ENCODE measurements around the gene CYLD.

The CYLD gene

DNA sequence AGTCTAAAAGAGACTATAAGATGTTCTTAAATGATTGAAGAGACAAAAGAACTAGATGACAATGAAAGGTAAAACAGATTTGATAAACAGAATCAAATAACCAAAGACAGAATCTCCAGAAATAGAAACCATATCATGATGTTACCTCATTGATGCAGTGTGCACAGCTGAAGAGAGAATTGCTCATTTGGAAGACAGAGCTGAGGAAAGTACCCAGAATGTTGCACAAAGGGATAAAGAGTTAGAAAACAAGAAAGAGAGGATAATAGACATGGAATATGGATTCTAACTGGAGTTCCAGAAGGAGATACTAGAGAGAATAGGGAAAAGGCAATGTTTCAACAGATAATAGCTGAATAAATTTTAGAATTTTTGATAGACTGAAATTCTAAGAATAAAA lies 47.9 kb downstream of the CYLD start:
- DNase-seq = no peak

DNA sequence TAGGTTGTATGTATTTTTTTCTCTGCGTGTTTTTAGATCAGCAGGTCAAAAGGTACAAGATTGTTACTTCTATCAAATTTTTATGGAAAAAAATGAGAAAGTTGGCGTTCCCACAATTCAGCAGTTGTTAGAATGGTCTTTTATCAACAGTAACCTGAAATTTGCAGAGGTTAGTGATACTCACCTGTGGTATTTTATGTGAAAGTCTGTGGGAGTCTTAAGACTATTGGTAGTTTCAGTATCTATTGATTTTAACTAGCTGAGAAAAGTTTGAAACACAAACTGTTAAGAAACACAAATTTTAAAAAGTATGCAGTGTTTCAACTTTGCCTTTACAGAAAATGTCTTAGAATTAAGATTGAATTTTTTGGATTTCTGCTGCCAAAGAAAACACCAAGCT lies 49.6 kb downstream of the CYLD start:
- DNase-seq = no peak

GRCh38 chr16:50796829-50797228 lies 54.9 kb downstream of the CYLD start:
- no peak for DNase-seq

DNA sequence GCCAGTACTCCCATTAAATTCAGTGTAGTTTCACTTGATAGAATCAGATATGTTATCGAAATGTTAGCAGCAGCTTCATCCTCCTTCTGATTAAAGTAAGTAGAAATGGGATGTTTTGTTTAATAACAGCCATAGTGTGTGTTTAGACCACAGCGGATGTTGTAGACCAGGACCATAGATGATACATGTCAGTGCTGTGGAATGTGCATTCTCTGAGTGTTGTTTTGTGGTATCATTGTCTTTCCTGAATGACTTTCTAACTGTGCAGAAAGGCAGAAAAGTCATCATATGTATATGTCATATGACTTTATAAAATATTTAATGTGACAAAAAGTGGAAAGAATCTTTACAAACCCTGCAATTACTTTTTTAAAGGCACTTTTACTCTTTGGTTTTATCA lies 55.6 kb downstream of the CYLD start:
- DNase-seq = no peak

DNA sequence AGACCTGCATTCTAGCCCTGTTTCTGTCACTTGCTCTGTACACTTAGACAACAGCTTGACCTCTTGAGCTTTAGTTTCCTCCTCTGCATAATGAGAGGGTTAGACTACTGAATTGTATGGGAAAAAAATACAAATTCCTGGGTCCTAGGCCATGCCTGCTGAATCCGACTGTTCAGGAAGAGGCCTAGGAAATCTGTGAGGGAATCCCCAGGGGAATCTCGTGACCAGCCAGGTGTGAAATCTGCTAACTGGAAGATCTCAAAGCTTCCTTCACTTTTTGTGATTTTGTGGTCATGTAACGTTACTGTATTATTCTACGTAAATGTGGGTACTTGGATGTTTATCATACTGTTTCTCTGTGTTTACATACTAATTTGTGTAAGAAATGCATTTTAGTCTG lies 58.2 kb downstream of the CYLD start:
- DNase-seq = no peak

GRCh38 chr16:50801036-50801435 lies 59.1 kb downstream of the CYLD start:
- no peak for DNase-seq

- no peak for DNase-seq
Measured at GRCh38 chr16:50802000-50802399, 60.1 kb downstream of the CYLD start.

GRCh38 chr16:50802961-50803360 lies 61.1 kb downstream of the CYLD start:
- DNase-seq = no peak

DNA sequence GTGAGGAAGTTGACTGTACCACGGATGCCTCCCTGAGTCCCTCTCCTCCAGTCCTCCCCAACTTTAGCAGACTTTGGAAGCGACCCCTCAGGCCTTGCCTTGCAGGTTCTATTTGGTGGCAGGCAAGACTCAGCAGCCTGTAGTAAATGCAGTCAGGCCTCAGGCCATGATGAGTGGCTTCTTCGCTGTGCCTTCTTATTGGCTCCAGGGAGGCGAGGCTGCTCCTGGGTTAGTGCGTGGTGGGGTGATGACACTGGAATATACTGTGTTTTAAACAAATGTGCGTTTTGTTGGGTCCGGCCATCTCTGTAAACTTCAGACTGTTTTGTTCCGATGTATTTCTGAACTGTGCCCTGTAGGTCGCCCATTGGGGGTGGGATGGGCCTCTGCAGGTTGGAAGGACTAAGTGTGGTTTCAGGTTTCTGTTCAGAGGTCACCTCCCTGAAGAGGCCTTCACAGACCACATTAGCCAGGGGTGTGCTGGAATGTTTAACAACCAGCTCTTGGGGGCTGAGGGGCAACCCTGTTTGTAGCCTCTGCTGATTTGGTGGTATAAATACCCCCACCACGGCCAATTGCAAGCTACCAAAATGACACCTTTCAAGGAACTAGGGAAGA lies 62.5 kb downstream of the CYLD start:
- DNase-seq = no peak

- peak; percentile 55 for DNase-seq
Measured at GRCh38 chr16:50806099-50807062, 64.5 kb downstream of the CYLD start.

DNA sequence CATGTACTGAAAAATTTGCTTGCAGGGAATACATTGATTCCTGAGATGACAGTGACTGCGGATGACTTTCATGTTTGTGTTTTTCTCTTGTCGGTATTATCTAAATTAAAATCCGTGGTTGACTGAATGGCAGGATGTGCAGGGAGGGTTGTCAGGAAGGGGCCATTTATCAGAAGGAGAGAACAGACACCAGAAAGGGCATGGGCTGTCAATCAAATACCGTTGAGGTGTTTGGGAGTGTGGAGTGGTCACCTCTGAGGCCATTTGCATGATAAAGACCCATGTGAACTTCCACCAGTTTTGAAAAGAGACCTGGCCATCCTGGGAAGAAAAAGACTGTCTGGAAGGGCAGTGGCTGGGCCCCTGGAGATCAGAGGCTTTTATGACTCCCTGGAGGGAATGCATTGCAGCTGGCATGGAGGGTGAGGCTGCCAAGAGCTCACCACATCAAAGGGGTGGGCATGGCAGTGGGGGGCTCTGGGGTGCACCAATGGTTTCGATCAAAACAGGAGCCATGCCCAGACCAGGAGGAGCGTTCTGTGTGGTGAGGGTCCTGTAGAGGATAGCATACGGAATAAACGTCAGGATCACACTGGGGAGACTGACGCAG lies 67.1 kb downstream of the CYLD start:
- no peak for DNase-seq

GRCh38 chr16:50809561-50809960 lies 67.7 kb downstream of the CYLD start:
- no peak for DNase-seq

GRCh38 chr16:50810241-50810965 lies 68.5 kb downstream of the CYLD start:
- DNase-seq = no peak

GRCh38 chr16:50812046-50812445 lies 70.2 kb downstream of the CYLD start:
- DNase-seq = no peak

DNA sequence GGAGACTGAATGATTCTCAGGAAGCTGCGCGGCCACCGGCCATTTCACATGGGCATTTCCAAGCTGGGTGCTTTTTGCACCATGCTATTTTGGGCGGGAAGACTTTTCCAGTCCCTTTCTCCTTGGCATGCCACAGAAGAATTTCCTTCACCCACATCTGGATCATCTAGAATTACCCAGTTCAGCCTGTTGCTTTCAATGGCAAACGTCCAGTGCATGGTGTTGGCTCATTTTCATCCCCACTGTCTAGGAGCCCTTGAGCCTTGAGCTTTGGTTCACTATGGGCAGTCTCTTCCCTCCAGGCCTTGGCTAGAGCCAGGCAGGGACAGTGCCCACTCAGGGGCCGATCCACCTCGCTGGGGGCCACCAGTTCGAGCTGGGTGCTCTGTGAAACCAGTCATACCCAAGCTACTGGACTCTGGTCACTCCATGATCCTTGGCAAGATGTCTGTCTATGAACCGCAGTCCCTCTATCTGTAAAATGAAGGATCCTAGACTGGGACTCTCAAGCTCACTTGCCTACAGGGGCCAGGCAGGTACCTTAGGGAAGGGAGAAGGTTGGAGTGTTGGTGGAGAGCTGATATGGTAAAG lies 71.1 kb downstream of the CYLD start:
- no peak for DNase-seq

DNA sequence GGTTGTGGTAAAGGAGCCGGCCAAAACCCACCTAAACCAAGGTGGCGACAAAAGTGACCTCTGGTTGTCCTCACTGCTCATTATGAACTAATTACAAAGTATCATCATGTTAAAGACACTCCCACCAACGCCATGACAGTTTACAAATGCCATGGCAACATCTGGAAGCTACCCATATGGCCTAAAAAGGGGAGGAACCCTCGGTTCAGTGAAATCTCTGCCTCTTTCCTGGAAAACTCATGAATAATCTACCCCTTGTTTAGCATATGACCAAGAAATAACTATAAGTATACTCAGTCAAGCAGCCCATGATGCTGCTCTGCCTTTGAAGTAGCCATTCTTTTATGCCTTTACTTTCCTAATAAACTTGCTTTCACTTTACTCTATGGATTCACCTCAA lies 72.2 kb downstream of the CYLD start:
- DNase-seq = no peak

- DNase-seq = no peak
Measured at GRCh38 chr16:50814541-50814940, 72.7 kb downstream of the CYLD start.

DNA sequence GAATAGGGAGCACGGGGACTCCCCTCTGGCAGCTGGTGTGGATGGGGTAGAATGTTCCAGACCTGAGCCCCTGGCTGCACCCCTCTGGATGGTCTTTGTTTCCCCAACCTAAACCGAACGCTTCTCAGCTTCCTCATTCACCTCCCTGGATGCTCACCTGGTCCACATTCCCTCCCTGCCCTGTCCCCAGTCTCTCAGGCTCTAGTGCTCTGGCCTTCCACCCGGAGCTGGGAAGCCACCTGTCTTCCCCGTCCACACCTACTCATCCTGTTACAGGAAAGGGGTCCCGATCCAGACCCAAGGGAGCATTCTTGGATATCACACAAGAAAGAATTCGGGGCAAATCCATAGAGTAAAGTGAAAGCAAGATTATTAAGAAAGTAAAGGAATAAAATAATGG lies 73.5 kb downstream of the CYLD start:
- no peak for DNase-seq

DNA sequence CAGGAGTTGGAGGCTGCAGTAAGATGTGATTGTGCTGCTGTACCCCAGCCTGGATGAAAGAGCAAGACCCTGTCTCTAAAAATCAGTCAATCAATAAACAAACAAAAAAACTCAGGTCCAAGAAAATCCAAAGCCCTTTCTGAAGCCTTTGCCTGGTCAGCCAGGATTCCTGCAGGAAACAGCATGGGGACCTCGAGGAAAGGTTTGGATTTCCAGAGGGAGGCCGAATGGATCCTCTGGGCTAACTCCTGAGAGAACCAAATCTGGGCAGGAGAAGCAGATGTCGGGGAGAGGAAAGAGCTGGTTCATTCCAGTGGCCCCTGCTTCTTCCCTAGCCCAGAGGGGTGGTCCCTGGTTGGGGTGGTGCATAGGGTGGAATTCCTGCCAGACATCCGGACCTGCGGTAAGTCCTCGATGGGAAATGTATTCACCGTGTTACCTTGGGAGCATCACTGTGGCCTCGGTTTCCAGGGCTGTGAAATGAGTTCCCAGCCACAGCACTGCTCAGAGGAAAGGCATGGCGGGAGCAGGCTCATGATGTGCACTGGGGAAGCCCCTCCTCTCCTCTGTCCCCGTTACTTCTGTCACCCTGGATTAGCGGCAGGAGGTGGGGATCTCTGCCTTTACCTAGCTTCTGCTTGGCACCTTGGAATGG lies 75.1 kb downstream of the CYLD start:
- DNase-seq = no peak

GRCh38 chr16:50818380-50818779 lies 76.5 kb downstream of the CYLD start:
- no peak for DNase-seq

DNA sequence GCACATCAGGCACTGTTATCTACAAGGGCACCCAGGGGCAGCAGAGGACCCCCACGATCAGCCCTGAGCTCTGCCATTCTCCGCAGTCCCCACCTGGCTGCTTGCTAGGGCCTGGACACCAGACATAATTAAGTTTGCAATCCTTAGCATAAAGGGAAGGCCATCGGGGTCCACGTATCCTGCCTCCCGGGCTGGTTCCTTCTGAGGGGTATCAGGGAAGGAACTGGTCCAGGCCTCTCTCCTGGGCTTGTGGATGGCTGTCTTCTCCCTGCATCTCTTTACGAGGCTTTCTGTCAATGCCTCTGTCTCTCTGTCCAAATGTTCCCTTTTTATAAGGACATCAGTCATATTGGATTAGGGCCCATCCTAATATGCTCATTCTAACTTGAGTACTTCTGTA lies 77.8 kb downstream of the CYLD start:
- DNase-seq = no peak

DNA sequence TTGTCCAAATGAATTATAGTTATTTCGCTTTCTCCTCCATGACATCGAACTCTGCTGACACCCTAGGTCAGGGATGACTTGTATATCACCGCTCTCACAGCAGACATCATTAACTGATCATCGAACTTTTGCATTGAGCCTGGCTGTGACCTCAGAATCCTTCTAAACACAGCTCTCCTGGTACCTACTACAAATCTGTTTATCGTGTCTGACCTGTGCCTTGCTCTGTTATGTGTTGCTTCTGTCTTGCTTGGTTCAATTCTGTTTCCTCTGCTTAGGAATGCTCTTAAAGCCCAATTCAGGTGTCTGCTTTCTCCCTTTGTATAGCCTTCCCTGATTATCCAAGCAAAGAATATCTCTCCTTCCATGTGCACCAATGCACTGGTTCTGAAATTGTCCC lies 78.3 kb downstream of the CYLD start:
- DNase-seq = no peak
